B cell (primary cell): ENCODE results near the gene CCR2. TPM values are rescaled to one million over a fixed set of nuclear protein-coding genes. Genes with fewer than 3 reads are reported as not detected.

Source experiments
- ATAC-seq: fragments of 200-7000 bp; cut with Tn5 transposase; one replicate; pipeline ENCODE4 v1.10.0; 2021; ENCODE audit warnings: low read depth, mild to moderate bottlenecking, moderate number of reproducible peaks, moderate library complexity
- CTCF ChIA-PET: fragments of 350-600 bp; sonication (Branson Sonifier 250); formaldehyde crosslinking; loops from one replicate; lab custom pipeline; 2021; ENCODE audit warnings: antibody characterized with exemption, inconsistent platforms; lab: Charles Lee
- POLR2A ChIA-PET: fragments of 350-600 bp; sonication (Branson Sonifier 250); formaldehyde crosslinking; loops from one replicate; lab custom pipeline; 2021; ENCODE audit warnings: antibody characterized with exemption; lab: Charles Lee
- DNase-seq: peaks from one replicate; pipeline ENCODE4 v3.0.0; 2013
- H2AFZ ChIP-seq: 2 replicates; pipeline ENCODE4 v1.6.1; 2012; ENCODE audit warnings: mild to moderate bottlenecking, low read depth, low read length; ENCODE audit not compliant: insufficient read depth, poor library complexity, severe bottlenecking
- H3K27ac ChIP-seq, 2 donors: 1 replicate in 1 of 2; 2 replicates in 1 of 2; pipeline ENCODE4 v1.5.1; 2012 to 2013; ENCODE audit warnings: low read length in 2 of 2, mild to moderate bottlenecking in 2 of 2, moderate library complexity in 1 of 2
- H3K27me3 ChIP-seq, 4 experiments: fragments of 200-600 bp in 1 of 4; sonication (generic) in 1 of 4; replicated peaks in 1 of 4; 1 replicate in 2 of 4; 2 replicates in 2 of 4; pipeline versions ENCODE4 v1.6.1 to v1.7.0; 2013 to 2016; ENCODE audit warnings: low read length in 3 of 4, mild to moderate bottlenecking in 2 of 4, mixed read lengths in 1 of 4, moderate library complexity in 1 of 4; ENCODE audit not compliant: insufficient read depth in 4 of 4, control insufficient read depth in 3 of 4; ENCODE audit errors: control extremely low read depth in 1 of 4
- H3K36me3 ChIP-seq, 2 experiments: replicated peaks in 1 of 2; 1 replicate in 1 of 2; 2 replicates in 1 of 2; pipeline versions ENCODE4 v1.6.1 to v1.7.1; 2013; ENCODE audit warnings: low read length in 1 of 2; ENCODE audit not compliant: insufficient read depth in 2 of 2, control insufficient read depth in 1 of 2; ENCODE audit errors: control extremely low read depth in 1 of 2, extremely low read depth in 1 of 2
- H3K4me1 ChIP-seq, 2 donors: fragments of 200-600 bp in 1 of 2; sonication (generic) in 1 of 2; 1 replicate in 1 of 2; 2 replicates in 1 of 2; pipeline versions ENCODE4 v1.5.1 to v1.6.1; 2013 to 2017; ENCODE audit warnings: low read length in 2 of 2; ENCODE audit not compliant: control insufficient read depth in 2 of 2, insufficient read depth in 2 of 2
- H3K4me2 ChIP-seq: replicated peaks from 2 replicates; pipeline ENCODE3; 2012; ENCODE audit warnings: mild to moderate bottlenecking, low read depth, low read length; ENCODE audit not compliant: poor library complexity, severe bottlenecking
- H3K4me3 ChIP-seq, 5 experiments: fragments of 200-600 bp in 1 of 5; sonication (generic) in 1 of 5; 1 replicate in 3 of 5; 2 replicates in 2 of 5; pipeline versions ENCODE4 v1.5.1 to v1.7.0; 2011 to 2016; ENCODE audit warnings: low read length in 4 of 5, mild to moderate bottlenecking in 4 of 5, low read depth in 2 of 5, control low read depth in 1 of 5, moderate library complexity in 1 of 5; ENCODE audit not compliant: insufficient read depth in 1 of 5; ENCODE audit errors: control extremely low read depth in 1 of 5, extremely low read depth in 1 of 5
- H3K79me2 ChIP-seq: fragments of 200-600 bp; sonication (generic); one replicate; pipeline ENCODE4 v1.6.0; 2016; ENCODE audit warnings: low read length; ENCODE audit not compliant: control insufficient read depth, insufficient read depth
- H3K9ac ChIP-seq: fragments of 200-600 bp; sonication (generic); 2 replicates; pipeline ENCODE4 v1.6.1; 2017; ENCODE audit warnings: mild to moderate bottlenecking, low read length, moderate library complexity
- H3K9me3 ChIP-seq, 3 donors: one replicate each; pipeline versions ENCODE4 v1.6.1 to v1.7.1; 2013; ENCODE audit warnings: low read length in 2 of 3; ENCODE audit not compliant: control insufficient read depth in 2 of 3, insufficient read depth in 1 of 3; ENCODE audit errors: control extremely low read depth in 1 of 3
- H4K20me1 ChIP-seq: 2 replicates; pipeline ENCODE4 v1.6.0; 2012; ENCODE audit warnings: mild to moderate bottlenecking, low read length; ENCODE audit not compliant: insufficient read depth, control insufficient read depth, poor library complexity, severe bottlenecking
- H3K27ac Mint-ChIP-seq: one replicate; pipeline ENCODE4 v1.8.0; 2021; ENCODE audit warnings: mixed read lengths
- H3K27me3 Mint-ChIP-seq: one replicate; pipeline ENCODE4 v1.8.0; 2021; ENCODE audit warnings: mixed read lengths
- H3K4me1 Mint-ChIP-seq: one replicate; pipeline ENCODE4 v1.8.0; 2021; ENCODE audit warnings: mixed read lengths
- H3K4me3 Mint-ChIP-seq: one replicate; pipeline ENCODE4 v1.8.0; 2021; ENCODE audit warnings: mixed read lengths
- H3K9me3 Mint-ChIP-seq: one replicate; pipeline ENCODE4 v1.8.0; 2022; ENCODE audit warnings: mixed read lengths; ENCODE audit not compliant: insufficient read depth
- EZH2 ChIP-seq: IDR thresholded peaks from 2 replicates; pipeline ENCODE4 v1.6.1; 2012; ENCODE audit warnings: borderline replicate concordance, low read depth, mild to moderate bottlenecking, moderate library complexity, low read length; ENCODE audit not compliant: insufficient read depth, poor library complexity, severe bottlenecking
- WGBS: methylation state at CpG from one replicate; pipeline ENCODE4 v1.1.5; 2013; ENCODE audit warnings: missing lambda C conversion rate; ENCODE audit not compliant: insufficient coverage; 5-methylcytosine and 5-hydroxymethylcytosine counted together
- intact Hi-C: fragments of 100-400 bp; cut with micrococcal nuclease; formaldehyde crosslinking; loops from one replicate; pipeline ENCODE4 v1.10.0; 2022
- polyA plus RNA-seq: library from polyadenylated mRNA; depleted of rRNA; stranded (reverse); fragments of >200 nt; gene quantifications from 2 replicates; pipeline ENCODE4 v1.2.3, GENCODE V29; 2012
- total RNA-seq, 2 donors: library from RNA; stranded (reverse); fragments of 120-200 nt in 1 of 2; gene quantifications; 1 replicate in 1 of 2; 2 replicates in 1 of 2; pipeline versions ENCODE4 v1.2.3 to v1.2.4, GENCODE V29; 2013 to 2022
- TF ChIP-seq, protein P1 (sequence below): fragments of 200-600 bp; IDR thresholded peaks from one replicate; pipeline ENCODE4 v1.8.0; 2022; ENCODE audit warnings: antibody characterized with exemption, mild to moderate bottlenecking

The CCR2 gene
- total and polyA plus RNA-seq, 2 donors (not counting 1 experiment from before 2014, with no cell fraction given) = 0.34 to 0.82 TPM

GRCh38 chr3:46360907-46361306 is 7.0 kb downstream of the CCR2 start:
- H3K4me1 Mint-ChIP-seq = peaks cover 45% of the 10 kb centered on the region
- H3K4me3 ChIP-seq = no peak overlapping the region

More at GRCh38 chr3:46360907-46361306, 7.0 kb downstream of the CCR2 start:
- ChIA-PET POLR2A (interaction anchor here (0.7 kb wide), 1 partner anchor 46 kb away, joined by 5 read pairs; no protein-coding TSS in a partner anchor), CTCF (interaction anchor here (1.1 to 2.7 kb wide), 3 partner anchors 8 to 272 kb away, joined by 3 to 14 read pairs (median 6); partner anchors contain the start of gene CCR5)
- H3K79me2 ChIP-seq = no peaks in the 10 kb centered on the region
- H3K36me3 ChIP-seq = no peaks in the 10 kb centered on the region
- no peaks in the 10 kb centered on the region for H4K20me1 ChIP-seq
- no peak overlapping the region for H3K9ac ChIP-seq
- intact Hi-C loops = loop anchor here (5.0 kb wide), 1 partner anchor 39 kb away; no protein-coding TSS in a partner anchor
- no peaks in the 10 kb centered on the region for H3K27me3 ChIP-seq
- DNase-seq (no peak), ATAC-seq (no peak)
- H3K4me2 ChIP-seq = no peak overlapping the region
- no peaks in the 10 kb centered on the region for H3K9me3 ChIP-seq
- H2AFZ ChIP-seq = no peak overlapping the region
- peaks cover 20 to 40% of the 10 kb centered on the region in 2 donors for H3K4me1 ChIP-seq
- Mint-ChIP-seq H3K27me3 (no peaks in the 10 kb centered on the region), H3K27ac (no peak overlapping the region), H3K4me3 (no peak overlapping the region), H3K9me3 (no peaks in the 10 kb centered on the region)
- no peak for TF ChIP-seq EZH2
- TF ChIP-seq, protein P1, sequence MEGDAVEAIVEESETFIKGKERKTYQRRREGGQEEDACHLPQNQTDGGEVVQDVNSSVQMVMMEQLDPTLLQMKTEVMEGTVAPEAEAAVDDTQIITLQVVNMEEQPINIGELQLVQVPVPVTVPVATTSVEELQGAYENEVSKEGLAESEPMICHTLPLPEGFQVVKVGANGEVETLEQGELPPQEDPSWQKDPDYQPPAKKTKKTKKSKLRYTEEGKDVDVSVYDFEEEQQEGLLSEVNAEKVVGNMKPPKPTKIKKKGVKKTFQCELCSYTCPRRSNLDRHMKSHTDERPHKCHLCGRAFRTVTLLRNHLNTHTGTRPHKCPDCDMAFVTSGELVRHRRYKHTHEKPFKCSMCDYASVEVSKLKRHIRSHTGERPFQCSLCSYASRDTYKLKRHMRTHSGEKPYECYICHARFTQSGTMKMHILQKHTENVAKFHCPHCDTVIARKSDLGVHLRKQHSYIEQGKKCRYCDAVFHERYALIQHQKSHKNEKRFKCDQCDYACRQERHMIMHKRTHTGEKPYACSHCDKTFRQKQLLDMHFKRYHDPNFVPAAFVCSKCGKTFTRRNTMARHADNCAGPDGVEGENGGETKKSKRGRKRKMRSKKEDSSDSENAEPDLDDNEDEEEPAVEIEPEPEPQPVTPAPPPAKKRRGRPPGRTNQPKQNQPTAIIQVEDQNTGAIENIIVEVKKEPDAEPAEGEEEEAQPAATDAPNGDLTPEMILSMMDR = no peak
- WGBS = 28% methylated on average over 3 of the region's 6 CpGs
- H3K27ac ChIP-seq = no peak overlapping the region
